ENCODE data around the gene RBBP8NL. TPM values are rescaled to one million over a fixed set of nuclear protein-coding genes. Genes with fewer than 3 reads are reported as not detected.

RBBP8NL gene
- total and polyA plus RNA-seq, 2 donors, result 0.69 to 1.1 TPM

DNA sequence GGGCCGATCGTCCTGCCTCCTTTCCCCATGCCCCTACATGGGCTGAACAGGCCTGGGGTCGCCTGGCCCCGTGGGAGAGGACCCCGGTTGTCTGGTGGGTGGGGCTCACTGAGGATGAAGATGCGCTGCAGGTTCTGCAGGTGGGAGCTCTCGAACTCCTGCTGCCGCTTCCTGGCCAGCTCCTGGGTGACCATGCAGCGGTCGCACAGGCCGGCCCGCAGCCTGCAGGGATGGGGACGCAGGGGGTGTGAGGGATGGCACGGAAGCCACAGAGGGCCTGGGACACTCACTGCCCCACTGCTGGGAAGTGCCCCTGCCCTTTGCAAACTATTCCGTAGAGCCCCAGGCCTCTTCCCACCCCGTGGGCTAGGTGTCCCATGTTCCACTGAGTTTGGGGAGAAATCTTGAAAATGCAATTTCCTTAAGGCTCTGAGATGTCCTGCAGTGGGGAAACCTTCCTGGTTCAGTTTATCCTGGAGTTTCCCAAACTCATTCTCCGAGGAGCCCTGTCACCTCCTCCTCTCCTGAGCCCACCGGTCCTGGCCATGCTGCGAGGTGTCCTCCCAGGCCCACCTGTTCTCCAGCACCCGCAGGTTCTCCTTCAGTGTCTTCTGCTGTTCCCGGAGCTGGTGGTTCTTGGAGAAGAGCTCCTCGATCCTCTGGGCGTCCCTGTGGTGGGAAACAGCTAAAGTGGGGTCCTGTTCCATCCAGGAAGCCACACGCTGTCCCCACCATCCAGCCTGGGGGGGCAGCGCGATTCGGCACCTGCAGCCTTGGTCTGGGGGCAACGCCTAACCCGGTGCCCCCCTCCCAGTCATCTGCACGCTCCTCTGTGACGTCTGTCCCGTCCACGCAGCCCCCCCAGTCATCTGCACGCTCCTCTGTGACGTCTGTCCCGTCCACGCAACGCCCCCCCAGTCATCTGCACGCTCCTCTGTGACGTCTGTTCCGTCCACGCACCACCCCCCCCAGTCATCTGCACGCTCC, 10.4 kb downstream of the RBBP8NL start:
- WGBS, result 87% methylated on average over 43 of the region's 43 CpGs
- no peak for DNase-seq (ENCODE audit: extremely low spot score)
- H3K4me3 ChIP-seq (ENCODE audit: low read depth, low read length), result no peak overlapping the region
- no peak overlapping the region for H3K27ac ChIP-seq (ENCODE audit: low read depth)
- no peaks in the 10 kb centered on the region for H3K4me1 ChIP-seq (ENCODE audit: insufficient read depth)
- no peaks in the 10 kb centered on the region for H3K36me3 ChIP-seq (ENCODE audit: insufficient read depth)

DNA sequence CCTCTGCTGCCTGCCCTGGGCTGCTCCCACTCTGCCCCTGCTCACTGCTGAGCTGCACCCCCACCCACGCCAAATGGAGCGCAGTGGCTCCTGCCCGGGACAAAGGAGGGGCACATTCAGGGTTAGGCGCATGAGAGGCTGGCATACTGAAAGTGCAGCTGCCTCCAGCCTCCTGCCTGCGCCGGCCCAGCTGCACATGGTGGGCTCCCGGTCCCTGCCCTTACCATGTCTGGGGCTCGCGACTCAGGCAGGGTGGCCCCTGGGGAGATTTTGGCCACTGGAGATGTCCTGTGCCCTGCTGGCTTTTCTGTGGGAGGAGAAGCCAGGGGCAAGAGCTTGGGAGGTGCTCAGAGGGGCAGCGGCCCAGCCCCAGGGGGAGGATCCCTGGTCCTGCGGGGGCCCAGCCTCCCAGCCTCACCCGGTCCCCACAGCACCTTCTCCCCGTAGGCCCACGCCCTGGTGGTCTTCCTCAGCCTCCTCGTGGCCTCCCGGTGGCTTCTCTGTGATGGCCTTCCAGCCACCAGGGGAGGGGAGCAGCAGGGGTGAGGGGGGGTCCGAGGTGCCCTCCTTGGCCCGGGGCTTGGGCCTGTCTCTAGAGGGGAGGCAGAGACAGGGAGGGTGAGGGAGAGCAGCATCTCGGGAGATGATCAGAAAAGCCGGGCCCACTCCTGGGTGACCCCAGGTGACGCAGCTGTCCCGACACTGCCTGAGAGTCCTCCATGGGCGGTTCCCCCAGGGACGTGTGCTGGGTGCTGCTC, 11.8 kb downstream of the RBBP8NL start:
- H3K36me3 ChIP-seq (ENCODE audit: insufficient read depth), result no peaks in the 10 kb centered on the region
- DNase-seq (ENCODE audit: extremely low spot score), result no peak
- H3K4me3 ChIP-seq (ENCODE audit: low read depth, low read length), result no peak overlapping the region
- no peaks in the 10 kb centered on the region for H3K4me1 ChIP-seq (ENCODE audit: insufficient read depth)
- no peak overlapping the region for H3K27ac ChIP-seq (ENCODE audit: low read depth)
- 82% methylated on average over 24 of the region's 24 CpGs for WGBS

DNA sequence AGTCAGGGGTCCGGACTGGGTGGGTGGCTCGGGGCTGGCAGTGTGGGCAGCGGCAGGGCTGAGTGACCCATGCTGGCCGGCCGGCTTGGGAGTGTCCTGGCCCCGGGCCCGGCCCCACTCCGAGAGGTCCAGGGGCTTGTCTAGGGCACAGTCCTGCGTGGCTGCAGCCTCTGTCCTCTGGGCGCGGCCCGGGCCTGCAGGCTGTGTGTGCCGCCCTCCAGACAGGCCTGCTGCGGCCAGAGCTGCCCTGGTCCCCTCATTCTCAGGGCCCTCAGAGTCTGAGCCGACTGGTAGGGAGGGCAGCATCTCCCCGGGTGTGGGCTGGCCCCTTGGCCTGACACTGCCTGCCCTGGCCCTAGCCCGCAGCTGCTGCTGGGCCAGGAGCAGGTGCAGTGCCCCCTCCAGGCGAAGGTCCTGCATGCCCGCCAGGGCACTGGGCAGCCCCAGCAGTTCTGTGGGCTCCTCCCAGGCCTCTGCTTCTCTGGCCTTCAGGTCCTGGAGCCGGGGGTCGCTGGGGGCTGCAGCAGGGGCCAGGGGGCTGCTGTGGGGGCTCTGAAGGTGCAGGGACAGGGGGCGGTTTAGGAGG, 13.3 kb downstream of the RBBP8NL start:
- no peak for DNase-seq (ENCODE audit: extremely low spot score)
- H3K4me3 ChIP-seq (ENCODE audit: low read depth, low read length), result no peak overlapping the region
- H3K4me1 ChIP-seq (ENCODE audit: insufficient read depth), result no peaks in the 10 kb centered on the region
- no peaks in the 10 kb centered on the region for H3K36me3 ChIP-seq (ENCODE audit: insufficient read depth)
- no peak overlapping the region for H3K27ac ChIP-seq (ENCODE audit: low read depth)
- WGBS, result 92% methylated on average over 22 of the region's 22 CpGs

DNA sequence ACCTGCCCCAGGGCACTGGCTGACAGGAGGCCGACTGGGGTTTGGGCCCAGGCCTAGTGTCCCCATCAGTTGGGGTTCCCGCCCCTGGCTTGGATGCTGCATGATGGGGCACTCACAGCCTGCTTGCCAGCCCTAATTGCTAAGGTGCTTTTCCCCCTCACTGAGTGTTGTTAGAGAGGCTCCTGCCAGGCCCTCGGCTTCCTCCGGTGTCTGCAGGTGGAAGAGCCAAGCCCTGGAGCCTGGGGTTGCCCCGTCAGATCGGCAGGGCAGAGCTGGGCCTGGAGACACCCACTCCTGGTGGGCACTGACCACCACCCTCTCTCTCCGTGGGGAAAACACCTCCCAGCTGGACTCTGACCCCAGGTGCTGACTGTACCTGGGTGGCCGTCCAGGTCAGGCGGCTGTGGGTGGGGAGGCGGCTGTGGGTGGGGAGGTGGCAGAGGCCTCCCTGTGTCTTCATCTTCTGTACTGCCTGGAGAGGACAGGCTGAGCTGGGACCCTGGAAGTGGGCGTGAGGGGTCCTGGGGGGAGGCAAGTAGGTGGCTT, 14.2 kb downstream of the RBBP8NL start:
- no peak for DNase-seq (ENCODE audit: extremely low spot score)
- no peaks in the 10 kb centered on the region for H3K36me3 ChIP-seq (ENCODE audit: insufficient read depth)
- WGBS, result 93% methylated on average over 11 of the region's 11 CpGs
- H3K27ac ChIP-seq (ENCODE audit: low read depth), result no peak overlapping the region
- no peak overlapping the region for H3K4me3 ChIP-seq (ENCODE audit: low read depth, low read length)
- no peaks in the 10 kb centered on the region for H3K4me1 ChIP-seq (ENCODE audit: insufficient read depth)

DNA sequence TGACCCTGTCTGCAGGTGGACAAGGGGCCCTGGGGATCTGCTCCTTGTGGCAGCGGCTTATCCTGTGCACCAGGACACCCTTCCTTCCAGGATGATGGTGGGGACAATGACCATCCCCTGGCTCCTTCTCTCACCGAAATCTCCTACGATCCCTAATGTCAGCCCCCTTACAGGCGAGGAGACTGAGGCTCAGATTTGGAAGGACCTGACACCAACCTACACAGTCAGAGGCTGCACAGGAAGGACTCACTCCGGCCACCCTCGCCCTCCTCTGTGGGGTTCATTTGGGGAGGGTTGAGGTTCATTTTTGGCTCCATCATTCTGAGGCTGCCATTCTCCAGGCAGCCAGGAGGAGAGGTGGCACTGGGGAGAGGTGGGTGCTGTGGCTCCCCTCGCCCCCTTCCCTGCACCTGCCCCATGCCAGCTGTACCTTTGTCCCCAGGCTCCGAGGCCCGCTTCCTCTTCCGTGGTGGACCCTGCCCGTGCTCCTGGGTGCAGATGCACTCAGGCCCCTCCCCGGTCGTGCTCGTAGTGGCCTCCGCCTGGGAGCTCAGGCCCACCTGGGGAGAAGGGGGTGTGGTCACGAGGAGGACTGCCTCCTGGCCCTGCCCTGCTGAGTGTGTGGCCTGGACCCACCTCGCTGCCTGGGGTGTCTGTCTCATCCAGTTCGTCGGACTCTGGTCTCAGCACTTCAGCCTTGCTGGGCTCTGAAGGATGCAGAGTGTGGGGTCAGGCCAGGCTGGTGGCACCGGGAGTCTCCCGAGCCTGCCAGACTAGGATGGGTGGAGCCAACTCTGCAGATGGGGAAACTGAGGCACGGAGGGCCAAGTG, 14.9 kb downstream of the RBBP8NL start:
- 85% methylated on average over 22 of the region's 22 CpGs for WGBS
- no peak for DNase-seq (ENCODE audit: extremely low spot score)
- no peak overlapping the region for H3K4me3 ChIP-seq (ENCODE audit: low read depth, low read length)
- H3K4me1 ChIP-seq (ENCODE audit: insufficient read depth), result no peaks in the 10 kb centered on the region
- no peaks in the 10 kb centered on the region for H3K36me3 ChIP-seq (ENCODE audit: insufficient read depth)
- no peak overlapping the region for H3K27ac ChIP-seq (ENCODE audit: low read depth)

DNA sequence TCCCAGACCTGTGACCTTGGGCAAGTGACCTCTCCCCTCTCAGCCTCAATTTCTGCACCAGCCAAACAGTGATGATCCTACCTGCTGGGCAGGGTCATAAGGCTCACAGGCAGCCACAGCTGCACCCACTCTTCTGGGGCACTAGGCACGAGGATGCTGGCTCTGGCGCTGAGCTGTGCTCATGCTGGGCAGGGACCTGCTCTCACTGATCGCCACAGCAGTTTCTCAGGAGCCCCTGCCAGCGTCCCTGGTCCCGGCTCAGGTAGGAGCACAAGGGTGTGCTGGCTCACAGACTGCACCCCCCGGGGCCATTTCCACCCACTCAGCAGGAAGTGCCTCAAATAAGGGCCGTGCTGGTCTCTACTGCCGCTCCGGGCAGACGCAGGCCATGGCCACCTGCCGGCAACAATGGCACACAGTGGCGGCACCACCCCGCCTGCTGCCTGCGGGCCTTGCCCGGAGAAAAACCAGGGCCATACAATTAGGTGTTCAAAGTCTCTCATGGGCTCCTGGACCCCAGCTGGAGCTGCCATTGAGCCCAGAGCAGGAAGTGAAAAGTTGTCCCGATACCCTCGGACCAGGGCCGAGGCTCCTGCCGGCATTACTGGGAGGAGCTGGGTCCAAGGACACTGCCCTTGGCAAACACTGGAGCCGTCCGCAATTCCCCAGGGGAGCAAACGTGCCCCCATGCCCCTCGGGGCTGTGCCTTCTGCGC, 15.7 kb downstream of the RBBP8NL start:
- Histone ChIP-seq H3K36me3 (ENCODE audit: insufficient read depth) (no peaks in the 10 kb centered on the region), H3K4me3 (ENCODE audit: low read depth, low read length) (no peak overlapping the region), H3K27ac (ENCODE audit: low read depth) (no peak overlapping the region), H3K4me1 (ENCODE audit: insufficient read depth) (no peaks in the 10 kb centered on the region)
- 85% methylated on average over 24 of the region's 24 CpGs for WGBS
- no peak for DNase-seq (ENCODE audit: extremely low spot score)

DNA sequence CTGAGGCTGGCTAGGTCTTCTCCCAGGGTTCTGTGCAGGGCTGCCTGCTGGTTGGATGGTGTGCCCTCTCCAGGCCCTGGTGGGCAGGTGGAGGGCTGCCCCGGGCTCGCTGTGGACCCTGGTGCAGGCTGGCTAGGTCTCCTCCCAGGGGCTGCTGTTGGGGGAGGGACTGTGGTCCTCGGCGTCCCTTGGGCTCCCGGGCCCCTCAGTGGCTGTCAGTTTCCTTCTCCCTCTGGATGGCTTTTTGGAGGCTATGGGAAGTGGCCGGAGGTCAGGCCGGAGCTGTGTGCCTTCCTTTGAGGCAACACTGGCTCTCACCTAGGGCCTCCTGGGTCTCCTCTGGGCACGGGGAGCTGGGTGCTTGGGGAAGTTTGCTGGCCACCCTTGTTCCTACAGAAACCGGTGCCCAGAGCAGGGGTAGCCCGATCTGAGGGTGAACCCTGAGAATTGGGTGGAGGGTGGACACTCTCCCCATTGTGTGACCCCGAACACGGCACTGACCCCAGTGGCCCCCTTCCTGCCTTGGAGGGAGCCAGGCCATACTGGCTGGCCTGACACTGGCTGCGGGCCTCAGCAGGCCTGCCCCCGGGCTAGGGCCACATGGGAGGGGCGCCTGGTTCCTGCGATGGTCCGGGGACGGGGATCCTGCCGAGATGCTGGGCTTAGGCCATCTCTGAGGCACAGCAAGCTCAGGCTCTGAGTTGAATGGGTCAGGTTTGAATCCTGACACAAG, 16.4 kb downstream of the RBBP8NL start:
- H3K36me3 ChIP-seq (ENCODE audit: insufficient read depth), result no peaks in the 10 kb centered on the region
- WGBS, result 89% methylated on average over 19 of the region's 19 CpGs
- no peak for DNase-seq (ENCODE audit: extremely low spot score)
- no peak overlapping the region for H3K27ac ChIP-seq (ENCODE audit: low read depth)
- no peak overlapping the region for H3K4me3 ChIP-seq (ENCODE audit: low read depth, low read length)
- no peaks in the 10 kb centered on the region for H3K4me1 ChIP-seq (ENCODE audit: insufficient read depth)

DNA sequence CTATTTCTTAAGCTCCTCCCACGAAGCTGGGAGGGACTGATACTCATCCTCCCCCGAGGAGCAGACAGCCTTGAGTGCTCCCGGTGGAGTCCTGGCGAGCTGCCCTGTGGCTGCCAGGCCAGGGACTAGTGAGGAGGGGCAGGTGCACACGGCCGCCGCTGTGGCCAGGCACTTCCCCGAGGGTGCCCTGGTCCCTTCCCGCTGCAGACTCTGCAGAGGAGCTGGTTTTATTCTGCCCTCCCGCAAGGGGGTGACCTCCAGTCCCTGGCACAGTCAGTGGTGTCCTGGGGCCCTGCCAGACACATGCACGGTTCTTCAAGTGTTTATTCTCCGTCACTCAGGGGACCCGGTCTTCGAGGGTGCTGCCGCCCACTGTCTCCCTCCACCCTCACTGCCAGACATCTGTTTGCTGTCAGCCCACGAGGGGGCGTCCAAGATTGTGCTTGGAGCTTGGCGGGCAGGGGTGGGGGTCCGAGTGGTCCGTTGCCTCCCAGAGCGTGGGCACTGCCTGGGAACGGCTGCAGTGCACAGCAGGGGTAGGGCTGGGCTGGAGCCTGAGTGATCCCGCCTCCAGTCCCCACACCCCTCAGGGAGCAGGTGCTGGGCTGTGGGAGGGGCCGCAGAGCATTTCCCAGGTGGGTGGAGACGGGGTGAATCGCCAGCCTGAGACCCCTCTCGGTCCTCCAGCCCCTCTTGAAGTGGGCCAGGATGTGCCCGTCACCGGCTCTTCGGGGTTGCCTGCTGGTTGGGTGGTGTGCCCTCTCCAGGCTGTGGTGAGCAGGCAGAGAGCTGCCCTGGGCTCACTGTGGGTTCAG, 17.2 kb downstream of the RBBP8NL start:
- Histone ChIP-seq H3K4me1 (ENCODE audit: insufficient read depth) (no peaks in the 10 kb centered on the region), H3K4me3 (ENCODE audit: low read depth, low read length) (no peak overlapping the region), H3K27ac (ENCODE audit: low read depth) (no peak overlapping the region), H3K36me3 (ENCODE audit: insufficient read depth) (no peaks in the 10 kb centered on the region)
- no peak for DNase-seq (ENCODE audit: extremely low spot score)
- 12% methylated on average over 30 of the region's 30 CpGs for WGBS

DNA sequence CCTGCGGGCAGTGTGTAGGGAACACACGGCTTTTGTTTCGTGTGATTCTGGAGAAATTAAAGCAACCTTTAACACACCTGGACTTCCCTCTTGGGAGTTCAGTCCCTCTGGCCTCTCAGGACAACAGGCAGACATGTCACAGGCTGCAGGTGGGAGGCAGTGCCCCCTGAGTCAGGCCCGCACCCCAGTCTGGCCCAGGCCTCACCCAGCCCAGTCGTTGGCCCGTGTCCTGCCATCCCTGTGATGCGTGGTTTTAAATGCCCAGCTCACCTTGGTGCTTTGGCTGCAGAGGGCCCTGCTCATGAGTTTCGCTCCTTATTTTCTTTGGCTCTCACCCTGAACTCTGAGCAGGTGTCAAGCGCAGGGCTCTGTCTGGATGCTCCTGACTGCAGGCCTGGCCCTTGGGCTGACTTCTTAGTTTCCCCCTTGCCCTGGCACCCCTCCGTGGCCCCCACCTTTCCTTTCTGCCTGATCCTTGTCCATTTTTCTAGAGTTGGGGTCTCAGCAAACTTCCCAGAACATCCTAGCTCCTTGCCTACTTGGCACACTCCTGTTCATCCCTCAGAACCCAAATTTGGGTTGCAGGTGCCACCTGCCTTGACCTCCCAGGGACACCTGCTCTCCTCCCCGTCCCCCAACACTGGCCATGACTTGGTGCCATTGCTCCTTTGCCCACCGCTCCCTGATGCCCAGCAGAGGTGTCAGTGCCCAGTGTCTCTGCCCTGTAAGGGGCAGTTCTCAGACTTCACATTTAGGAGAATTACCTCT, 18.1 kb downstream of the RBBP8NL start:
- H3K36me3 ChIP-seq (ENCODE audit: insufficient read depth), result no peaks in the 10 kb centered on the region
- H3K4me3 ChIP-seq (ENCODE audit: low read depth, low read length), result no peak overlapping the region
- WGBS, result 90% methylated on average over 12 of the region's 12 CpGs
- H3K27ac ChIP-seq (ENCODE audit: low read depth), result no peak overlapping the region
- DNase-seq (ENCODE audit: extremely low spot score), result no peak
- no peaks in the 10 kb centered on the region for H3K4me1 ChIP-seq (ENCODE audit: insufficient read depth)

DNA sequence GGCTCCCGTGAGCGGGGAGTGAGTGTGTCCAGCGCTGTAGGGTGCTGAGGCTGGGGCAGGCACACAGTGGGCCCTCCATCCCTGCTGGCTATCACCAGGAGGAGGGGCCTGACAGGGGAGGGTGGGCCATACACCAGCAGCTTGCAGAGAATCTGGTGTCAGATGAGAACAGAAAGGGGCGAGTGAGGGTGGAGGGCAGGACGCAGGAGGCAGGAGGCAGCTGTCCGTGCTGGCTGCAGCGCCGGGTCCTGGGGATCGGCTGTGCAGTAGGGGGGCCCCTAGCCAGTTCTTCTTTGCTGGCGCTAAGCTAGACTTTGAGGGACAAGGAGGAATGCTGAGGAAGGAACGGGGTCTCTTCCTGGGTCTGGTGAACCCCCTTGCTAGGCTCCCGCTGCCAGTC, 18.7 kb downstream of the RBBP8NL start:
- Histone ChIP-seq H3K27ac (ENCODE audit: low read depth) (no peak overlapping the region), H3K36me3 (ENCODE audit: insufficient read depth) (no peaks in the 10 kb centered on the region), H3K4me1 (ENCODE audit: insufficient read depth) (no peaks in the 10 kb centered on the region), H3K4me3 (ENCODE audit: low read depth, low read length) (no peak overlapping the region)
- DNase-seq (ENCODE audit: extremely low spot score), result no peak
- 77% methylated on average over 12 of the region's 12 CpGs for WGBS

DNA sequence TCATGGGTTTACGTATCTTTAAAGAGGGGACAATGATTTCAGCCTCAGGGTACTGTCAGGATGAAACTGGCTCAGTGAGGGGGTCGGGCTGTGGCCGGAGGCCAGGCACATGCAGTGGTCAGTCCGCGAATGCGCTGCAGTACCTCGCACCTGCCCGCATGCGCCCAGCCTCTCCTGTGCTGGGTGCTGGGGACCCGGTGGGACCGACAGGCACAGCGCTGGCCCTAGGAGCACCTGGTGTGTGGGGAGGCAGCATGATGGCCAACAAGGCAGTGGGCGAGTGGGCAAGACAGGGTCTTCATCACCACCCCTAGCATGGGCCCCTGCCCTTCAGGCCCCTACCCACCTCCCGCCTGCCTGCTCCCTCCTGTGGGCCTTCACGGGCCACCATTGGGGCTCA, 19.3 kb downstream of the RBBP8NL start:
- no peaks in the 10 kb centered on the region for H3K36me3 ChIP-seq (ENCODE audit: insufficient read depth)
- DNase-seq (ENCODE audit: extremely low spot score), result no peak
- WGBS, result 94% methylated on average over 15 of the region's 15 CpGs
- H3K4me1 ChIP-seq (ENCODE audit: insufficient read depth), result no peaks in the 10 kb centered on the region
- H3K4me3 ChIP-seq (ENCODE audit: low read depth, low read length), result no peak overlapping the region
- H3K27ac ChIP-seq (ENCODE audit: low read depth), result no peak overlapping the region

All from urinary bladder (tissue), 4 donors.